IPS-15b (cell line): ENCODE measurements around the gene CD300LD.

Experiments
- H3K27me3 ChIP-seq: one replicate; pipeline ENCODE4 v1.6.1; 2013; ENCODE audit warnings: low read length; ENCODE audit not compliant: control insufficient read depth, insufficient read depth
- H3K36me3 ChIP-seq: one replicate; pipeline ENCODE4 v1.6.1; 2013; ENCODE audit warnings: low read length; ENCODE audit not compliant: control insufficient read depth, insufficient read depth
- H3K4me1 ChIP-seq: one replicate; pipeline ENCODE4 v1.6.1; 2013; ENCODE audit warnings: mild to moderate bottlenecking, low read length; ENCODE audit not compliant: control insufficient read depth, insufficient read depth
- H3K4me3 ChIP-seq: one replicate; pipeline ENCODE4 v1.5.1; 2013; ENCODE audit warnings: low read depth, low read length
- H3K9ac ChIP-seq: one replicate; pipeline ENCODE4 v1.6.1; 2013; ENCODE audit warnings: low read depth, mild to moderate bottlenecking, low read length
- H3K9me3 ChIP-seq: one replicate; pipeline ENCODE4 v1.6.1; 2013; ENCODE audit warnings: mild to moderate bottlenecking, low read length; ENCODE audit not compliant: control insufficient read depth, insufficient read depth

Gene CD300LD

GRCh38 chr17:74625661-74626060 is 33.6 kb upstream of the CD300LD start:
- H3K4me1 ChIP-seq, result no peaks in the 10 kb centered on the region
- peaks cover 5% of the 10 kb centered on the region for H3K27me3 ChIP-seq
- H3K36me3 ChIP-seq, result no peaks in the 10 kb centered on the region
- no peak overlapping the region for H3K4me3 ChIP-seq
- no peaks in the 10 kb centered on the region for H3K9me3 ChIP-seq
- H3K9ac ChIP-seq, result no peak overlapping the region

- no peak overlapping the region for H3K4me3 ChIP-seq
- no peaks in the 10 kb centered on the region for H3K9me3 ChIP-seq
- H3K9ac ChIP-seq, result no peak overlapping the region
- H3K27me3 ChIP-seq, result peaks cover 5% of the 10 kb centered on the region
- H3K36me3 ChIP-seq, result no peaks in the 10 kb centered on the region
- no peaks in the 10 kb centered on the region for H3K4me1 ChIP-seq
Observed at GRCh38 chr17:74624131-74624530, 32.0 kb upstream of the CD300LD start.

- Histone ChIP-seq H3K9me3 (no peaks in the 10 kb centered on the region), H3K27me3 (peaks cover 5% of the 10 kb centered on the region), H3K4me1 (no peaks in the 10 kb centered on the region), H3K4me3 (no peak within 1 kb of the TSS), H3K36me3 (no peaks in the 10 kb centered on the region), H3K9ac (no peak within 1 kb of the TSS)
Observed at GRCh38 chr17:74623693-74624093, 31.6 kb upstream of the CD300LD start, which contains the start of gene CD300E. Gene CD300E (minus strand): TSS chr17:74623738. CDS start chr17:74623621, 117 bp downstream.

GRCh38 chr17:74619077-74619673 is 27.1 kb upstream of the CD300LD start:
- H3K4me3 ChIP-seq, result no peak overlapping the region
- H3K27me3 ChIP-seq, result peaks cover 5% of the 10 kb centered on the region
- no peaks in the 10 kb centered on the region for H3K9me3 ChIP-seq
- H3K4me1 ChIP-seq, result no peaks in the 10 kb centered on the region
- no peak overlapping the region for H3K9ac ChIP-seq
- no peaks in the 10 kb centered on the region for H3K36me3 ChIP-seq

GRCh38 chr17:74618451-74618850 is 26.4 kb upstream of the CD300LD start:
- Histone ChIP-seq H3K9me3 (no peaks in the 10 kb centered on the region), H3K4me1 (no peaks in the 10 kb centered on the region), H3K36me3 (no peaks in the 10 kb centered on the region), H3K4me3 (no peak overlapping the region), H3K27me3 (peaks cover 5% of the 10 kb centered on the region), H3K9ac (no peak overlapping the region)

GRCh38 chr17:74616696-74617095 is 24.6 kb upstream of the CD300LD start:
- Histone ChIP-seq H3K9me3 (no peaks in the 10 kb centered on the region), H3K36me3 (no peaks in the 10 kb centered on the region), H3K4me1 (no peaks in the 10 kb centered on the region), H3K27me3 (peaks cover 5% of the 10 kb centered on the region), H3K9ac (no peak overlapping the region), H3K4me3 (no peak overlapping the region)

GRCh38 chr17:74612046-74612445 is 20.0 kb upstream of the CD300LD start:
- H3K9me3 ChIP-seq, result no peaks in the 10 kb centered on the region
- H3K9ac ChIP-seq, result no peak overlapping the region
- no peaks in the 10 kb centered on the region for H3K36me3 ChIP-seq
- peaks cover 6% of the 10 kb centered on the region for H3K27me3 ChIP-seq
- H3K4me1 ChIP-seq, result no peaks in the 10 kb centered on the region
- H3K4me3 ChIP-seq, result no peak overlapping the region

- Histone ChIP-seq H3K4me3 (no peak overlapping the region), H3K4me1 (no peaks in the 10 kb centered on the region), H3K27me3 (peaks cover 5% of the 10 kb centered on the region), H3K9me3 (no peaks in the 10 kb centered on the region), H3K9ac (no peak overlapping the region), H3K36me3 (no peaks in the 10 kb centered on the region)
Observed at GRCh38 chr17:74610108-74610507, 18.0 kb upstream of the CD300LD start.

GRCh38 chr17:74608511-74608910 is 16.4 kb upstream of the CD300LD start:
- Histone ChIP-seq H3K4me3 (no peak overlapping the region), H3K9ac (no peak overlapping the region), H3K36me3 (no peaks in the 10 kb centered on the region), H3K4me1 (no peaks in the 10 kb centered on the region), H3K27me3 (peaks cover 4% of the 10 kb centered on the region), H3K9me3 (no peaks in the 10 kb centered on the region)

GRCh38 chr17:74607221-74607620 is 15.1 kb upstream of the CD300LD start:
- Histone ChIP-seq H3K4me3 (no peak overlapping the region), H3K27me3 (peaks cover 3% of the 10 kb centered on the region), H3K4me1 (no peaks in the 10 kb centered on the region), H3K9ac (no peak overlapping the region), H3K36me3 (no peaks in the 10 kb centered on the region), H3K9me3 (no peaks in the 10 kb centered on the region)

- Histone ChIP-seq H3K27me3 (peaks cover 3% of the 10 kb centered on the region), H3K4me1 (no peaks in the 10 kb centered on the region), H3K9me3 (no peaks in the 10 kb centered on the region), H3K36me3 (no peaks in the 10 kb centered on the region), H3K9ac (no peak overlapping the region), H3K4me3 (no peak overlapping the region)
Observed at GRCh38 chr17:74606050-74606449, 14.0 kb upstream of the CD300LD start.

GRCh38 chr17:74605361-74605760 is 13.3 kb upstream of the CD300LD start:
- Histone ChIP-seq H3K27me3 (peaks cover 3% of the 10 kb centered on the region), H3K9ac (no peak overlapping the region), H3K9me3 (no peaks in the 10 kb centered on the region), H3K4me1 (no peaks in the 10 kb centered on the region), H3K4me3 (no peak overlapping the region), H3K36me3 (no peaks in the 10 kb centered on the region)
